Measurements from ENCODE around the gene MGAT3. TPM values are rescaled to one million over a fixed set of nuclear protein-coding genes. Genes with fewer than 3 reads are reported as not detected.

Gene MGAT3
- total and polyA plus RNA-seq, 9 of the 15 experiments (the other 6 are each of a cell fraction or from before 2014, with no cell fraction given): 0.10 to 11.5 (median 4.6) TPM

DNA sequence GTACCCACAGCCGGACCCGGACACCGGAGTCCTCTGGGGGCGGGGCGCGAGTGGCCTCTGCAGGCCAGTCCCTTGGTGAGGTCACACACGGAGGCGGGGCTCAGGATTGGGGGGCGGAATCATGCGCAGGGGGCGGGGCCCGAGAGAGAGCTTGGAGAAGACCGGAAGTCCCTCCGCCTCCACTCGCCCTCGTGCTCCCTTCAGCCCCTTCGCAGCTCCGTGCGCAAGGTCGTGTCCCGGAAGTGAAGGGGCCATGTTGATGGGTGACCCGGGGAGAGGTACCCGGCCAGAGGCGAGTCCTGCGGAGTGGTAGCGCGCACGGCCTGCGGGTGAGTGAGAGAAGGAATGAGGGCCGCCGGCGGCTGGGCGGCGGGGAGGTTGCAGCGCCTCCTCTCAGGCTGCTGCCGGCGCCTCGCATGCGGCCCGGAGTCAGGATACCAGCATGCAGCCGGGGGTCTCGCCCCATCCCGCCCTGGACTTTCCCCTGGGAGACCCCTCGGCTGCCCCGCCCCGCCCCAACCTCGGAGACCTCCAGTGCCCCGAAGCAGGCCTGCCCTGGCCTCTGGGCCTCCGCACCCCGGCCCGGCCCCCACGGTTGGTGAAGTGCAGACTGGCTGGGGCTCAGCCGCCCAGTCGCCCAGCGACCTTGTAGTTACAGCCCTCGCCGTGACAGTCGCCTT lies 45.4 kb downstream of the MGAT3 start, which contains the start of gene MIEF1 (continued):
- TF ChIP-seq, protein P1, sequence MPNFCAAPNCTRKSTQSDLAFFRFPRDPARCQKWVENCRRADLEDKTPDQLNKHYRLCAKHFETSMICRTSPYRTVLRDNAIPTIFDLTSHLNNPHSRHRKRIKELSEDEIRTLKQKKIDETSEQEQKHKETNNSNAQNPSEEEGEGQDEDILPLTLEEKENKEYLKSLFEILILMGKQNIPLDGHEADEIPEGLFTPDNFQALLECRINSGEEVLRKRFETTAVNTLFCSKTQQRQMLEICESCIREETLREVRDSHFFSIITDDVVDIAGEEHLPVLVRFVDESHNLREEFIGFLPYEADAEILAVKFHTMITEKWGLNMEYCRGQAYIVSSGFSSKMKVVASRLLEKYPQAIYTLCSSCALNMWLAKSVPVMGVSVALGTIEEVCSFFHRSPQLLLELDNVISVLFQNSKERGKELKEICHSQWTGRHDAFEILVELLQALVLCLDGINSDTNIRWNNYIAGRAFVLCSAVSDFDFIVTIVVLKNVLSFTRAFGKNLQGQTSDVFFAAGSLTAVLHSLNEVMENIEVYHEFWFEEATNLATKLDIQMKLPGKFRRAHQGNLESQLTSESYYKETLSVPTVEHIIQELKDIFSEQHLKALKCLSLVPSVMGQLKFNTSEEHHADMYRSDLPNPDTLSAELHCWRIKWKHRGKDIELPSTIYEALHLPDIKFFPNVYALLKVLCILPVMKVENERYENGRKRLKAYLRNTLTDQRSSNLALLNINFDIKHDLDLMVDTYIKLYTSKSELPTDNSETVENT (CRISPR knock-in tag; IDR thresholded peaks at IDR 0.05): no peak
- TF ChIP-seq TEAD1 (CRISPR knock-in tag; IDR thresholded peaks at IDR 0.05): no peak
- TF ChIP-seq NFIC (IDR thresholded peaks at IDR 0.05): 0 out of 2 replicates have a peak, but pooled peaks have one; percentile 3
- TF ChIP-seq ZNF239 (CRISPR knock-in tag; IDR thresholded peaks at IDR 0.05): no peak
- TF ChIP-seq, protein P2, sequence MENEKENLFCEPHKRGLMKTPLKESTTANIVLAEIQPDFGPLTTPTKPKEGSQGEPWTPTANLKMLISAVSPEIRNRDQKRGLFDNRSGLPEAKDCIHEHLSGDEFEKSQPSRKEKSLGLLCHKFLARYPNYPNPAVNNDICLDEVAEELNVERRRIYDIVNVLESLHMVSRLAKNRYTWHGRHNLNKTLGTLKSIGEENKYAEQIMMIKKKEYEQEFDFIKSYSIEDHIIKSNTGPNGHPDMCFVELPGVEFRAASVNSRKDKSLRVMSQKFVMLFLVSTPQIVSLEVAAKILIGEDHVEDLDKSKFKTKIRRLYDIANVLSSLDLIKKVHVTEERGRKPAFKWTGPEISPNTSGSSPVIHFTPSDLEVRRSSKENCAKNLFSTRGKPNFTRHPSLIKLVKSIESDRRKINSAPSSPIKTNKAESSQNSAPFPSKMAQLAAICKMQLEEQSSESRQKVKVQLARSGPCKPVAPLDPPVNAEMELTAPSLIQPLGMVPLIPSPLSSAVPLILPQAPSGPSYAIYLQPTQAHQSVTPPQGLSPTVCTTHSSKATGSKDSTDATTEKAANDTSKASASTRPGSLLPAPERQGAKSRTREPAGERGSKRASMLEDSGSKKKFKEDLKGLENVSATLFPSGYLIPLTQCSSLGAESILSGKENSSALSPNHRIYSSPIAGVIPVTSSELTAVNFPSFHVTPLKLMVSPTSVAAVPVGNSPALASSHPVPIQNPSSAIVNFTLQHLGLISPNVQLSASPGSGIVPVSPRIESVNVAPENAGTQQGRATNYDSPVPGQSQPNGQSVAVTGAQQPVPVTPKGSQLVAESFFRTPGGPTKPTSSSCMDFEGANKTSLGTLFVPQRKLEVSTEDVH (IDR thresholded peaks at IDR 0.05; ENCODE audit: low read depth, partially characterized antibody): no peak
- TF ChIP-seq CC2D1A (IDR thresholded peaks at IDR 0.05): no peak
- TF ChIP-seq TCF7L2 (IDR thresholded peaks at IDR 0.05; ENCODE audit: low read depth, low read length): no peak
- no peak for TF ChIP-seq GABPB2 (CRISPR knock-in tag; conservative IDR thresholded peaks at IDR 0.05)
- TF ChIP-seq TAF15 (IDR thresholded peaks at IDR 0.05; ENCODE audit: low read depth, low read length): no peak
- TF ChIP-seq GTF2F1 (IDR thresholded peaks at IDR 0.05; ENCODE audit: low read depth, low read length): no peak
- TF ChIP-seq, protein P3, sequence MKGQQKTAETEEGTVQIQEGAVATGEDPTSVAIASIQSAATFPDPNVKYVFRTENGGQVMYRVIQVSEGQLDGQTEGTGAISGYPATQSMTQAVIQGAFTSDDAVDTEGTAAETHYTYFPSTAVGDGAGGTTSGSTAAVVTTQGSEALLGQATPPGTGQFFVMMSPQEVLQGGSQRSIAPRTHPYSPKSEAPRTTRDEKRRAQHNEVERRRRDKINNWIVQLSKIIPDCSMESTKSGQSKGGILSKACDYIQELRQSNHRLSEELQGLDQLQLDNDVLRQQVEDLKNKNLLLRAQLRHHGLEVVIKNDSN (CRISPR knock-in tag; IDR thresholded peaks at IDR 0.05): peak; percentile 53; the same call in 1 of the 2 replicates
- TF ChIP-seq, protein P4, sequence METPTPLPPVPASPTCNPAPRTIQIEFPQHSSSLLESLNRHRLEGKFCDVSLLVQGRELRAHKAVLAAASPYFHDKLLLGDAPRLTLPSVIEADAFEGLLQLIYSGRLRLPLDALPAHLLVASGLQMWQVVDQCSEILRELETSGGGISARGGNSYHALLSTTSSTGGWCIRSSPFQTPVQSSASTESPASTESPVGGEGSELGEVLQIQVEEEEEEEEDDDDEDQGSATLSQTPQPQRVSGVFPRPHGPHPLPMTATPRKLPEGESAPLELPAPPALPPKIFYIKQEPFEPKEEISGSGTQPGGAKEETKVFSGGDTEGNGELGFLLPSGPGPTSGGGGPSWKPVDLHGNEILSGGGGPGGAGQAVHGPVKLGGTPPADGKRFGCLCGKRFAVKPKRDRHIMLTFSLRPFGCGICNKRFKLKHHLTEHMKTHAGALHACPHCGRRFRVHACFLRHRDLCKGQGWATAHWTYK (CRISPR knock-in tag; IDR thresholded peaks at IDR 0.05): no peak
- TF ChIP-seq KLF1 (tag; IDR thresholded peaks at IDR 0.05): no peak
- no peak for TF ChIP-seq GTF2A2 (tag; IDR thresholded peaks at IDR 0.05)
- TF ChIP-seq SP2 (IDR thresholded peaks at IDR 0.05; ENCODE audit: extremely low read depth, low read depth, low read length, poor library complexity, severe bottlenecking): no peak
- no peak for TF ChIP-seq ZNF354B (CRISPR knock-in tag; IDR thresholded peaks at IDR 0.05)
- no peak for TF ChIP-seq BCOR (IDR thresholded peaks at IDR 0.05)
- TF ChIP-seq ZNF444 (CRISPR knock-in tag; IDR thresholded peaks at IDR 0.05): no peak
- no peak for TF ChIP-seq NR4A1 (CRISPR knock-in tag; IDR thresholded peaks at IDR 0.05)
- no peak for TF ChIP-seq NR4A1 (tag; IDR thresholded peaks at IDR 0.05)
- no peak for TF ChIP-seq HDAC3 (IDR thresholded peaks at IDR 0.05; ENCODE audit: borderline replicate concordance, partially characterized antibody)
- no peak for TF ChIP-seq TAF9B (IDR thresholded peaks at IDR 0.05; ENCODE audit: partially characterized antibody)
